ENCODE results near the gene CSRP2. TPM values are rescaled to one million over a fixed set of nuclear protein-coding genes. Genes with fewer than 3 reads are reported as not detected.

Gene CSRP2
- total RNA-seq, 1 experiment from 2014 or later, result 157 TPM

GRCh38 chr12:76883151-76883550 lies 4.3 kb upstream of the CSRP2 start:
- CTCF ChIA-PET, result interaction anchor here (2.8 kb wide), 1 partner anchor 127 kb away, joined by 15 read pairs; no protein-coding TSS in a partner anchor
- Mint-ChIP-seq H3K27ac (no peak overlapping the region), H3K4me3 (no peak overlapping the region), H3K4me1 (peaks cover 11% of the 10 kb centered on the region), H3K9me3 (no peaks in the 10 kb centered on the region), H3K36me3 (no peaks in the 10 kb centered on the region), H3K27me3 (ENCODE audit: low read depth) (no peaks in the 10 kb centered on the region)
- ATAC-seq (no peak), DNase-seq (ENCODE audit: low spot score) (no peak)
- TF ChIP-seq, protein P1, sequence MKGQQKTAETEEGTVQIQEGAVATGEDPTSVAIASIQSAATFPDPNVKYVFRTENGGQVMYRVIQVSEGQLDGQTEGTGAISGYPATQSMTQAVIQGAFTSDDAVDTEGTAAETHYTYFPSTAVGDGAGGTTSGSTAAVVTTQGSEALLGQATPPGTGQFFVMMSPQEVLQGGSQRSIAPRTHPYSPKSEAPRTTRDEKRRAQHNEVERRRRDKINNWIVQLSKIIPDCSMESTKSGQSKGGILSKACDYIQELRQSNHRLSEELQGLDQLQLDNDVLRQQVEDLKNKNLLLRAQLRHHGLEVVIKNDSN (CRISPR knock-in tag; IDR thresholded peaks at IDR 0.05), result 0 out of 2 replicates have a peak, but pooled peaks have one; percentile 12
- TF ChIP-seq USF2 (CRISPR knock-in tag; IDR thresholded peaks at IDR 0.05), result peak; percentile 38; the same call in 1 of the 2 replicates
- TF ChIP-seq, protein P2, sequence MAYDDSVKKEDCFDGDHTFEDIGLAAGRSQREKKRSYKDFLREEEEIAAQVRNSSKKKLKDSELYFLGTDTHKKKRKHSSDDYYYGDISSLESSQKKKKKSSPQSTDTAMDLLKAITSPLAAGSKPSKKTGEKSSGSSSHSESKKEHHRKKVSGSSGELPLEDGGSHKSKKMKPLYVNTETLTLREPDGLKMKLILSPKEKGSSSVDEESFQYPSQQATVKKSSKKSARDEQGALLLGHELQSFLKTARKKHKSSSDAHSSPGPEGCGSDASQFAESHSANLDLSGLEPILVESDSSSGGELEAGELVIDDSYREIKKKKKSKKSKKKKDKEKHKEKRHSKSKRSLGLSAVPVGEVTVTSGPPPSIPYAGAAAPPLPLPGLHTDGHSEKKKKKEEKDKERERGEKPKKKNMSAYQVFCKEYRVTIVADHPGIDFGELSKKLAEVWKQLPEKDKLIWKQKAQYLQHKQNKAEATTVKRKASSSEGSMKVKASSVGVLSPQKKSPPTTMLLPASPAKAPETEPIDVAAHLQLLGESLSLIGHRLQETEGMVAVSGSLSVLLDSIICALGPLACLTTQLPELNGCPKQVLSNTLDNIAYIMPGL (CRISPR knock-in tag; IDR thresholded peaks at IDR 0.05), result no peak
- POLR2A ChIA-PET, result no interaction called here

DNA sequence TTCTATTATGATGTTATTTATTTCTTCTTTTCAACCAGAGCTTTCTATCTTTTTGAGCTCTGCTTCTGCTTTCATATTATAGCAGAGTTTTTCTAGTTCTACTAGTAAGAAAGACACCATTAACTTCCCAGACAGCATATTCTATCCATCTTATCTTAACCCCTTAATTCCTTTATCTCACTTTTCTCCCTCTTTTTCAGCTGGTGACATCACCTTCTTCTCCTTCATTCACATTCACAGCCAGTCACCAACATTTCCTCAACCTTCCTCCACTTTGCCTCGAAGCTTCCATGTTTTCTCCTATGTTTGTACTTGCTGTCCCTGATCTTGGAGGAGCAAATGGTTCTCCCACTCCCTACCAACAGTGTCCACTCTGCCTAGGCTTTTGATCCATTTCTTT lies 3.5 kb upstream of the CSRP2 start:
- H3K4me3 Mint-ChIP-seq, result no peak overlapping the region
- CTCF ChIA-PET, result no interaction called here
- TF ChIP-seq, protein P1 (CRISPR knock-in tag; IDR thresholded peaks at IDR 0.05), result no peak
- no peak for TF ChIP-seq TP53 (CRISPR knock-in tag; IDR thresholded peaks at IDR 0.05)
- TF ChIP-seq PRRX2 (CRISPR knock-in tag; IDR thresholded peaks at IDR 0.05), result no peak
- TF ChIP-seq FOXP1 (CRISPR knock-in tag; IDR thresholded peaks at IDR 0.05; ENCODE audit: borderline replicate concordance), result no peak
- TF ChIP-seq IRF1 (CRISPR knock-in tag; IDR thresholded peaks at IDR 0.05), result no peak
- TF ChIP-seq, protein P3, sequence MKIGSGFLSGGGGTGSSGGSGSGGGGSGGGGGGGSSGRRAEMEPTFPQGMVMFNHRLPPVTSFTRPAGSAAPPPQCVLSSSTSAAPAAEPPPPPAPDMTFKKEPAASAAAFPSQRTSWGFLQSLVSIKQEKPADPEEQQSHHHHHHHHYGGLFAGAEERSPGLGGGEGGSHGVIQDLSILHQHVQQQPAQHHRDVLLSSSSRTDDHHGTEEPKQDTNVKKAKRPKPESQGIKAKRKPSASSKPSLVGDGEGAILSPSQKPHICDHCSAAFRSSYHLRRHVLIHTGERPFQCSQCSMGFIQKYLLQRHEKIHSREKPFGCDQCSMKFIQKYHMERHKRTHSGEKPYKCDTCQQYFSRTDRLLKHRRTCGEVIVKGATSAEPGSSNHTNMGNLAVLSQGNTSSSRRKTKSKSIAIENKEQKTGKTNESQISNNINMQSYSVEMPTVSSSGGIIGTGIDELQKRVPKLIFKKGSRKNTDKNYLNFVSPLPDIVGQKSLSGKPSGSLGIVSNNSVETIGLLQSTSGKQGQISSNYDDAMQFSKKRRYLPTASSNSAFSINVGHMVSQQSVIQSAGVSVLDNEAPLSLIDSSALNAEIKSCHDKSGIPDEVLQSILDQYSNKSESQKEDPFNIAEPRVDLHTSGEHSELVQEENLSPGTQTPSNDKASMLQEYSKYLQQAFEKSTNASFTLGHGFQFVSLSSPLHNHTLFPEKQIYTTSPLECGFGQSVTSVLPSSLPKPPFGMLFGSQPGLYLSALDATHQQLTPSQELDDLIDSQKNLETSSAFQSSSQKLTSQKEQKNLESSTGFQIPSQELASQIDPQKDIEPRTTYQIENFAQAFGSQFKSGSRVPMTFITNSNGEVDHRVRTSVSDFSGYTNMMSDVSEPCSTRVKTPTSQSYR (CRISPR knock-in tag; IDR thresholded peaks at IDR 0.05), result no peak
- TF ChIP-seq, protein P4, sequence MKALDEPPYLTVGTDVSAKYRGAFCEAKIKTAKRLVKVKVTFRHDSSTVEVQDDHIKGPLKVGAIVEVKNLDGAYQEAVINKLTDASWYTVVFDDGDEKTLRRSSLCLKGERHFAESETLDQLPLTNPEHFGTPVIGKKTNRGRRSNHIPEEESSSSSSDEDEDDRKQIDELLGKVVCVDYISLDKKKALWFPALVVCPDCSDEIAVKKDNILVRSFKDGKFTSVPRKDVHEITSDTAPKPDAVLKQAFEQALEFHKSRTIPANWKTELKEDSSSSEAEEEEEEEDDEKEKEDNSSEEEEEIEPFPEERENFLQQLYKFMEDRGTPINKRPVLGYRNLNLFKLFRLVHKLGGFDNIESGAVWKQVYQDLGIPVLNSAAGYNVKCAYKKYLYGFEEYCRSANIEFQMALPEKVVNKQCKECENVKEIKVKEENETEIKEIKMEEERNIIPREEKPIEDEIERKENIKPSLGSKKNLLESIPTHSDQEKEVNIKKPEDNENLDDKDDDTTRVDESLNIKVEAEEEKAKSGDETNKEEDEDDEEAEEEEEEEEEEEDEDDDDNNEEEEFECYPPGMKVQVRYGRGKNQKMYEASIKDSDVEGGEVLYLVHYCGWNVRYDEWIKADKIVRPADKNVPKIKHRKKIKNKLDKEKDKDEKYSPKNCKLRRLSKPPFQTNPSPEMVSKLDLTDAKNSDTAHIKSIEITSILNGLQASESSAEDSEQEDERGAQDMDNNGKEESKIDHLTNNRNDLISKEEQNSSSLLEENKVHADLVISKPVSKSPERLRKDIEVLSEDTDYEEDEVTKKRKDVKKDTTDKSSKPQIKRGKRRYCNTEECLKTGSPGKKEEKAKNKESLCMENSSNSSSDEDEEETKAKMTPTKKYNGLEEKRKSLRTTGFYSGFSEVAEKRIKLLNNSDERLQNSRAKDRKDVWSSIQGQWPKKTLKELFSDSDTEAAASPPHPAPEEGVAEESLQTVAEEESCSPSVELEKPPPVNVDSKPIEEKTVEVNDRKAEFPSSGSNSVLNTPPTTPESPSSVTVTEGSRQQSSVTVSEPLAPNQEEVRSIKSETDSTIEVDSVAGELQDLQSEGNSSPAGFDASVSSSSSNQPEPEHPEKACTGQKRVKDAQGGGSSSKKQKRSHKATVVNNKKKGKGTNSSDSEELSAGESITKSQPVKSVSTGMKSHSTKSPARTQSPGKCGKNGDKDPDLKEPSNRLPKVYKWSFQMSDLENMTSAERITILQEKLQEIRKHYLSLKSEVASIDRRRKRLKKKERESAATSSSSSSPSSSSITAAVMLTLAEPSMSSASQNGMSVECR (CRISPR knock-in tag; IDR thresholded peaks at IDR 0.05; ENCODE audit: borderline replicate concordance), result no peak
- TF ChIP-seq, protein P5, sequence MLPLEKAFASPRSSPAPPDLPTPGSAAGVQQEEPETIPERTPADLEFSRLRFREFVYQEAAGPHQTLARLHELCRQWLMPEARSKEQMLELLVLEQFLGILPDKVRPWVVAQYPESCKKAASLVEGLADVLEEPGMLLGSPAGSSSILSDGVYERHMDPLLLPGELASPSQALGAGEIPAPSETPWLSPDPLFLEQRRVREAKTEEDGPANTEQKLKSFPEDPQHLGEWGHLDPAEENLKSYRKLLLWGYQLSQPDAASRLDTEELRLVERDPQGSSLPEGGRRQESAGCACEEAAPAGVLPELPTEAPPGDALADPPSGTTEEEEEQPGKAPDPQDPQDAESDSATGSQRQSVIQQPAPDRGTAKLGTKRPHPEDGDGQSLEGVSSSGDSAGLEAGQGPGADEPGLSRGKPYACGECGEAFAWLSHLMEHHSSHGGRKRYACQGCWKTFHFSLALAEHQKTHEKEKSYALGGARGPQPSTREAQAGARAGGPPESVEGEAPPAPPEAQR (CRISPR knock-in tag; IDR thresholded peaks at IDR 0.05), result no peak
- TF ChIP-seq, protein P6, sequence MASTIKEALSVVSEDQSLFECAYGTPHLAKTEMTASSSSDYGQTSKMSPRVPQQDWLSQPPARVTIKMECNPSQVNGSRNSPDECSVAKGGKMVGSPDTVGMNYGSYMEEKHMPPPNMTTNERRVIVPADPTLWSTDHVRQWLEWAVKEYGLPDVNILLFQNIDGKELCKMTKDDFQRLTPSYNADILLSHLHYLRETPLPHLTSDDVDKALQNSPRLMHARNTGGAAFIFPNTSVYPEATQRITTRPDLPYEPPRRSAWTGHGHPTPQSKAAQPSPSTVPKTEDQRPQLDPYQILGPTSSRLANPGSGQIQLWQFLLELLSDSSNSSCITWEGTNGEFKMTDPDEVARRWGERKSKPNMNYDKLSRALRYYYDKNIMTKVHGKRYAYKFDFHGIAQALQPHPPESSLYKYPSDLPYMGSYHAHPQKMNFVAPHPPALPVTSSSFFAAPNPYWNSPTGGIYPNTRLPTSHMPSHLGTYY (CRISPR knock-in tag; IDR thresholded peaks at IDR 0.05), result no peak
- no peak for TF ChIP-seq MLX (CRISPR knock-in tag; IDR thresholded peaks at IDR 0.05)
- no peak for TF ChIP-seq NR1H2 (CRISPR knock-in tag; IDR thresholded peaks at IDR 0.05)
- TF ChIP-seq CREB1 (CRISPR knock-in tag; IDR thresholded peaks at IDR 0.05), result no peak
- TF ChIP-seq FOXK1 (CRISPR knock-in tag; IDR thresholded peaks at IDR 0.05), result no peak

More for the DNA sequence above, 3.5 kb upstream of the CSRP2 start:
- H3K36me3 Mint-ChIP-seq, result no peaks in the 10 kb centered on the region
- DNase-seq (ENCODE audit: low spot score) (no peak), ATAC-seq (no peak)
- POLR2A ChIA-PET, result no interaction called here
- no peaks in the 10 kb centered on the region for H3K9me3 Mint-ChIP-seq
- peaks cover 15% of the 10 kb centered on the region for H3K4me1 Mint-ChIP-seq
- H3K27ac Mint-ChIP-seq, result no peak overlapping the region
- no peaks in the 10 kb centered on the region for H3K27me3 Mint-ChIP-seq (ENCODE audit: low read depth)

Measured in WTC11 (cell line).